HepG2 (cell line): ENCODE results near the gene KIF2C. TPM values are rescaled to one million over a fixed set of nuclear protein-coding genes. Genes with fewer than 3 reads are reported as not detected.

Experiments used
- HNRNPUL1 ChIP-seq: fragments of 200-400 bp; formaldehyde crosslinking; IDR thresholded peaks from 2 replicates; pipeline ENCODE4 v1.6.1; 2017; ENCODE audit warnings: low read depth, mild to moderate bottlenecking, low read length, moderate library complexity
- IRX3 ChIP-seq: sonication (generic); formaldehyde crosslinking; IDR thresholded peaks from 2 replicates; pipeline ENCODE4 v1.8.1; 2023; ENCODE audit warnings: mild to moderate bottlenecking, low read depth, missing genetic modification reagents, borderline replicate concordance
- KDM5A ChIP-seq: fragments of 200-600 bp; sonication (generic); IDR thresholded peaks from 2 replicates; pipeline ENCODE4 v1.7.0; 2018; ENCODE audit warnings: antibody characterized with exemption, mild to moderate bottlenecking, low read length, borderline replicate concordance
- NONO ChIP-seq, 2 experiments: fragments of 450-650 bp in 1 of 2; sonication (generic) in 1 of 2; formaldehyde crosslinking in 1 of 2; IDR thresholded peaks in 1 of 2; conservative IDR thresholded peaks in 1 of 2; 2 replicates each; pipeline versions ENCODE4 v1.6.1 to v1.8.0; 2017 to 2022; ENCODE audit warnings: mild to moderate bottlenecking in 1 of 2, missing genetic modification reagents in 1 of 2, moderate library complexity in 1 of 2
- PAWR ChIP-seq: sonication (generic); formaldehyde crosslinking; IDR thresholded peaks from 2 replicates; pipeline ENCODE4 v1.4.0; 2020; ENCODE audit warnings: missing genetic modification reagents, mild to moderate bottlenecking, borderline replicate concordance
- PHF21A ChIP-seq: sonication (generic); formaldehyde crosslinking; IDR thresholded peaks from 2 replicates; pipeline ENCODE4 v1.5.0; 2020; ENCODE audit warnings: mild to moderate bottlenecking, missing genetic modification reagents
- SIX1 ChIP-seq: sonication (generic); formaldehyde crosslinking; IDR thresholded peaks from 2 replicates; pipeline ENCODE4 v1.4.0; 2020; ENCODE audit warnings: missing genetic modification reagents, borderline replicate concordance
- TARDBP ChIP-seq: sonication (generic); formaldehyde crosslinking; IDR thresholded peaks from 2 replicates; pipeline ENCODE4 v1.8.0; 2022; ENCODE audit warnings: mild to moderate bottlenecking, missing genetic modification reagents
- XRCC5 ChIP-seq: fragments of 200-400 bp; formaldehyde crosslinking; optimal IDR thresholded peaks from 2 replicates; pipeline ENCODE3; 2017; ENCODE audit warnings: mild to moderate bottlenecking, low read length
- ZFP82 ChIP-seq: sonication (generic); formaldehyde crosslinking; IDR thresholded peaks from 2 replicates; pipeline ENCODE4 v1.5.1; 2020; ENCODE audit warnings: mild to moderate bottlenecking, missing genetic modification reagents, borderline replicate concordance
- ZNF234 ChIP-seq: sonication (generic); formaldehyde crosslinking; conservative IDR thresholded peaks from 2 replicates; pipeline ENCODE4 v1.5.1; 2020; ENCODE audit warnings: mild to moderate bottlenecking, missing genetic modification reagents
- ZNF263 ChIP-seq: sonication (generic); formaldehyde crosslinking; IDR thresholded peaks from 2 replicates; pipeline ENCODE4 v1.4.0; 2020; ENCODE audit warnings: missing genetic modification reagents
- ZNF572 ChIP-seq: sonication (generic); formaldehyde crosslinking; IDR thresholded peaks from 2 replicates; pipeline ENCODE4 v1.5.1; 2020; ENCODE audit warnings: mild to moderate bottlenecking, missing genetic modification reagents
- ZNF878 ChIP-seq: sonication (generic); formaldehyde crosslinking; IDR thresholded peaks from 2 replicates; pipeline ENCODE4 v1.8.1; 2023; ENCODE audit warnings: mild to moderate bottlenecking, missing genetic modification reagents, moderate library complexity
- ZSCAN20 ChIP-seq: sonication (generic); formaldehyde crosslinking; IDR thresholded peaks from 2 replicates; pipeline ENCODE4 v1.4.0; 2020; ENCODE audit warnings: missing genetic modification reagents, mild to moderate bottlenecking, borderline replicate concordance
- polyA plus RNA-seq, 8 experiments: library from polyadenylated mRNA; depleted of rRNA in 3 of 8; stranded (reverse) in 7 of 8; unstranded in 1 of 8; fragments of >200 nt; fragmentation: Illumina TruSeq in 4 of 8; extraction: Trizol in 4 of 8; gene quantifications; 2 replicates each; pipeline versions ENCODE4 v1.2.1 to v1.2.3, GENCODE V29; 2011 to 2016; ENCODE audit warnings: low read depth in 4 of 8, missing spikeins in 1 of 8, mixed read lengths in 1 of 8; ENCODE audit not compliant: insufficient read depth in 1 of 8
- total RNA-seq, 5 experiments: library from RNA; depleted of rRNA; stranded (reverse); fragments of >200 nt; fragmentation: Illumina TruSeq; extraction: Trizol; gene quantifications; 2 replicates each; pipeline ENCODE4 v1.2.3, GENCODE V29; 2016; ENCODE audit warnings: low read depth in 1 of 5
- TF ChIP-seq, protein P1 (sequence below): sonication (generic); formaldehyde crosslinking; IDR thresholded peaks from 2 replicates; pipeline ENCODE4 v1.5.1; 2020; ENCODE audit warnings: mild to moderate bottlenecking, missing genetic modification reagents, moderate library complexity
- TF ChIP-seq, protein P2 (sequence below): sonication (generic); formaldehyde crosslinking; IDR thresholded peaks from 2 replicates; pipeline ENCODE4 v1.5.1; 2020; ENCODE audit warnings: mild to moderate bottlenecking, missing genetic modification reagents, borderline replicate concordance
- TF ChIP-seq, protein P3 (sequence below): sonication (generic); formaldehyde crosslinking; IDR thresholded peaks from 2 replicates; pipeline ENCODE4 v1.8.0; 2023; ENCODE audit warnings: mild to moderate bottlenecking, missing genetic modification reagents
- TF ChIP-seq, protein P4 (sequence below): sonication (generic); formaldehyde crosslinking; conservative IDR thresholded peaks from 2 replicates; pipeline ENCODE4 v1.8.0; 2022; ENCODE audit warnings: low read depth, missing genetic modification reagents
- TF ChIP-seq, protein P5 (sequence below): sonication (generic); formaldehyde crosslinking; IDR thresholded peaks from 2 replicates; pipeline ENCODE4 v1.4.0; 2020; ENCODE audit warnings: missing genetic modification reagents, mild to moderate bottlenecking, borderline replicate concordance
- TF ChIP-seq, protein P6 (sequence below): sonication (generic); formaldehyde crosslinking; IDR thresholded peaks from 2 replicates; pipeline ENCODE4 v1.5.0; 2020; ENCODE audit warnings: missing genetic modification reagents, mild to moderate bottlenecking, borderline replicate concordance

The KIF2C gene
- total and polyA plus RNA-seq, 2 of the 13 experiments (the other 11 are each of a cell fraction or from before 2014, with no cell fraction given), result 29.7 to 53.7 TPM

DNA sequence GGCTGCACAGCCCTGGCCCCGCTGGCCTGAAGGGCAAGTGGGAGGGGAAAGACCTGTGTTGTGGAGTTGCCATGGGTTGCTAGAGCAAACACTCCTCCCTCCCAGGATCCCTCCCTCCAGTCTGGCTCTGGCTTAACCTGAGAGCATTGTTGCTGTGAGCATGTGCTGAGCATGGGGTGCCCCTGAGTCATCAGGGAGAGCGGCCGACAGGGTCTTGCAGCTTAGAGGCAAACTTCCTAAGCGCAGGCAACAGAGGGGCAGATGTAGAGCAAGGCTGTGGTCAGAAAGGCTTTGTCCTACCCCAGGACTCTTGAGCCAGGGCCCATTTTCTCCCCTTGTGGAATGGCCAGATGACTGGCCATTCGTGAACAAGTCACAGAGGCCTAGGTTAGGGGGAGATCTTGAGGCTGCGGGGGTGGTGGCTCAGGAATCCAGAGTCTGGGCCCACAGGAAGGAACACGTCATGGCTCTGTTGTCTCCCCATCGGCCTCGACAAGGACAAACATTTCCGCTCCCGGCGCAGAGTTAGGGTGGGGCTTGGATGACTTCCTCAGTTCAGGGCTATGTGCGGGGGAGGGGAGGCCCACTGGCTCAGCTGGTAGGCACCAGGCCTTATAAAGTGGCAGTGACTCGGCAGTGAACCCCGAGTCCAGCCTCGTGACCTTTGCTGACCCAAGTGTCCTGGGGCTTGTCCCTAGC, 67.9 kb downstream of the KIF2C start (continued):
- TF ChIP-seq, protein P1, sequence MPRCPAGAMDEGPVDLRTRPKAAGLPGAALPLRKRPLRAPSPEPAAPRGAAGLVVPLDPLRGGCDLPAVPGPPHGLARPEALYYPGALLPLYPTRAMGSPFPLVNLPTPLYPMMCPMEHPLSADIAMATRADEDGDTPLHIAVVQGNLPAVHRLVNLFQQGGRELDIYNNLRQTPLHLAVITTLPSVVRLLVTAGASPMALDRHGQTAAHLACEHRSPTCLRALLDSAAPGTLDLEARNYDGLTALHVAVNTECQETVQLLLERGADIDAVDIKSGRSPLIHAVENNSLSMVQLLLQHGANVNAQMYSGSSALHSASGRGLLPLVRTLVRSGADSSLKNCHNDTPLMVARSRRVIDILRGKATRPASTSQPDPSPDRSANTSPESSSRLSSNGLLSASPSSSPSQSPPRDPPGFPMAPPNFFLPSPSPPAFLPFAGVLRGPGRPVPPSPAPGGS (CRISPR knock-in tag), result peak; percentile 30
- no peak for TF ChIP-seq ZSCAN20 (CRISPR knock-in tag)
- peak; percentile 98 for TF ChIP-seq ZNF878 (CRISPR knock-in tag)
- 0 out of 2 replicates have a peak, but pooled peaks have one; percentile 80 for TF ChIP-seq TARDBP
- TF ChIP-seq HNRNPUL1, result no peak
- peak; percentile 6; the same call in 1 of the 2 replicates for TF ChIP-seq KDM5A
- no peak for TF ChIP-seq IRX3
- TF ChIP-seq, protein P2, sequence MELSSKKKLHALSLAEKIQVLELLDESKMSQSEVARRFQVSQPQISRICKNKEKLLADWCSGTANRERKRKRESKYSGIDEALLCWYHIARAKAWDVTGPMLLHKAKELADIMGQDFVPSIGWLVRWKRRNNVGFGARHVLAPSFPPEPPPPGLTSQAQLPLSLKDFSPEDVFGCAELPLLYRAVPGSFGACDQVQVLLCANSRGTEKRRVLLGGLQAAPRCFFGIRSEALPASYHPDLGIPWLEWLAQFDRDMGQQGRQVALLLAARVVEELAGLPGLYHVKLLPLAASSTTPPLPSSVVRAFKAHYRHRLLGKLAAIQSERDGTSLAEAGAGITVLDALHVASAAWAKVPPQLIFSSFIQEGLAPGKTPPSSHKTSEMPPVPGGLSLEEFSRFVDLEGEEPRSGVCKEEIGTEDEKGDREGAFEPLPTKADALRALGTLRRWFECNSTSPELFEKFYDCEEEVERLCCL (CRISPR knock-in tag), result no peak
- peak; percentile 82 for TF ChIP-seq XRCC5
- peak; percentile 88 for TF ChIP-seq PHF21A (CRISPR knock-in tag)
- TF ChIP-seq, protein P3, sequence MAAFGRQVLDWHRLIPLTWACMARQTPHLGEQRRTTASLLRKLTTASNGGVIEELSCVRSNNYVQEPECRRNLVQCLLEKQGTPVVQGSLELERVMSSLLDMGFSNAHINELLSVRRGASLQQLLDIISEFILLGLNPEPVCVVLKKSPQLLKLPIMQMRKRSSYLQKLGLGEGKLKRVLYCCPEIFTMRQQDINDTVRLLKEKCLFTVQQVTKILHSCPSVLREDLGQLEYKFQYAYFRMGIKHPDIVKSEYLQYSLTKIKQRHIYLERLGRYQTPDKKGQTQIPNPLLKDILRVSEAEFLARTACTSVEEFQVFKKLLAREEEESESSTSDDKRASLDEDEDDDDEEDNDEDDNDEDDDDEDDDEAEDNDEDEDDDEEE (CRISPR knock-in tag), result peak; percentile 29; the same call in 1 of the 2 replicates
- no peak for TF ChIP-seq ZNF263 (CRISPR knock-in tag)
- TF ChIP-seq SIX1, result no peak
- TF ChIP-seq NONO (IDR thresholded peaks at IDR 0.05), result no peak
- TF ChIP-seq NONO (CRISPR knock-in tag; conservative IDR thresholded peaks at IDR 0.05), result peak; percentile 64
- no peak; the same call in 1 of the 2 replicates for TF ChIP-seq ZNF572 (CRISPR knock-in tag)
- peak; percentile 49; the same call in 1 of the 2 replicates for TF ChIP-seq ZFP82 (CRISPR knock-in tag)
- TF ChIP-seq, protein P4, sequence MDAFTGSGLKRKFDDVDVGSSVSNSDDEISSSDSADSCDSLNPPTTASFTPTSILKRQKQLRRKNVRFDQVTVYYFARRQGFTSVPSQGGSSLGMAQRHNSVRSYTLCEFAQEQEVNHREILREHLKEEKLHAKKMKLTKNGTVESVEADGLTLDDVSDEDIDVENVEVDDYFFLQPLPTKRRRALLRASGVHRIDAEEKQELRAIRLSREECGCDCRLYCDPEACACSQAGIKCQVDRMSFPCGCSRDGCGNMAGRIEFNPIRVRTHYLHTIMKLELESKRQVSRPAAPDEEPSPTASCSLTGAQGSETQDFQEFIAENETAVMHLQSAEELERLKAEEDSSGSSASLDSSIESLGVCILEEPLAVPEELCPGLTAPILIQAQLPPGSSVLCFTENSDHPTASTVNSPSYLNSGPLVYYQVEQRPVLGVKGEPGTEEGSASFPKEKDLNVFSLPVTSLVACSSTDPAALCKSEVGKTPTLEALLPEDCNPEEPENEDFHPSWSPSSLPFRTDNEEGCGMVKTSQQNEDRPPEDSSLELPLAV, result no peak
- TF ChIP-seq, protein P5, sequence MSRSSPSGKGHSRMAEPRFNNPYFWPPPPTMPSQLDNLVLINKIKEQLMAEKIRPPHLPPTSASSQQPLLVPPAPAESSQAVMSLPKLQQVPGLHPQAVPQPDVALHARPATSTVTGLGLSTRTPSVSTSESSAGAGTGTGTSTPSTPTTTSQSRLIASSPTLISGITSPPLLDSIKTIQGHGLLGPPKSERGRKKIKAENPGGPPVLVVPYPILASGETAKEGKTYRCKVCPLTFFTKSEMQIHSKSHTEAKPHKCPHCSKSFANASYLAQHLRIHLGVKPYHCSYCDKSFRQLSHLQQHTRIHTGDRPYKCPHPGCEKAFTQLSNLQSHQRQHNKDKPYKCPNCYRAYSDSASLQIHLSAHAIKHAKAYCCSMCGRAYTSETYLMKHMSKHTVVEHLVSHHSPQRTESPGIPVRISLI, result peak; percentile 35; the same call in 1 of the 2 replicates
- TF ChIP-seq ZNF234 (CRISPR knock-in tag), result no peak
- TF ChIP-seq PAWR (CRISPR knock-in tag), result no peak
- TF ChIP-seq, protein P6, sequence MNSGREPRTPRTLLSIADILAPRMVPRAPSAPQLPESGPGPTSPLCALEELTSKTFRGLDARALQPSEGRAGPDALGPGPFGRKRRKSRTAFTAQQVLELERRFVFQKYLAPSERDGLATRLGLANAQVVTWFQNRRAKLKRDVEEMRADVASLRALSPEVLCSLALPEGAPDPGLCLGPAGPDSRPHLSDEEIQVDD, result no peak
